SKM-1 (cell line): ENCODE data around the gene ING4.

ENCODE experiments used
- DNase-seq: peaks from one replicate; lab custom pipeline; 2025; ENCODE audit not compliant: unreplicated experiment; lab: John Stamatoyannopoulos, UW

Gene ING4

GRCh38 chr12:6688543-6688998, 25.7 kb upstream of the ING4 start:
- peak; percentile 12 for DNase-seq

DNA sequence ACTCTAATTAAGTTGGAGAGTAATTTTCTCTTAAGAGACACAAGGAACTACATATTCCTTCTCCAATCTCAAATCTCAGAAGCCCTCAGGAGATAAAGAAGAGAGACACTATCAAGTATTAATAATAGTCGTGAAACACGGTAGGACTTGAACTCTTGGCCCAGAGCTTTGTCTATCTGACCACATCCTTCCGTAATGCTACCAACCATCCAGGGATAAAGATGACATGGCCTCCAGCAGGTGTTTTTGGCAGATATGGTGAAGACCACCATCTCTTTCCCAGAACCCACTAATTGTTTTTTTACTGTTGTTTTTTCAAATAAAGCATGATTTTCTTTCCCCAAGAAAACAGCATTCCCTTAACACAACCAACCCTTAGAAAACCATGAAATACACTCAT, 22.9 kb upstream of the ING4 start:
- no peak for DNase-seq

DNA sequence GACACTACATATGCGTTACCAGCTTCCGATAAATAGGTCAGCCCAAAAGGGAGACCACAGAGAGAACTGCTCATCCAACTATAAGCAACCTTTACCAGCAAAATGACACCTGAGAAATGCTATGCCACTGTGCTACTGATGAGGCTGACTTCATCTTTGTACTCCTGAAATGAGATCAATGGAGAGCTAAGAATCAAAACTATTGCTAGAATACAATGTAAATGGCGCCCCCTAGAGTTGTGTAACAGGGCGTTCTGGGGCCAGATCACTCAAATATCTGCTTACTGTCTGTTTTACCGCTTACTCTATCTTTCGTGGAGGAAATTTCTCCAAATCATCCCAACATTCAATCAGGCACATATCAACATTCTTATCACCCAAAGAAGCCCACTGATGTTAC, 21.7 kb upstream of the ING4 start:
- no peak for DNase-seq

- no peak for DNase-seq
Observed at GRCh38 chr12:6676962-6677361, 14.0 kb upstream of the ING4 start.

DNA sequence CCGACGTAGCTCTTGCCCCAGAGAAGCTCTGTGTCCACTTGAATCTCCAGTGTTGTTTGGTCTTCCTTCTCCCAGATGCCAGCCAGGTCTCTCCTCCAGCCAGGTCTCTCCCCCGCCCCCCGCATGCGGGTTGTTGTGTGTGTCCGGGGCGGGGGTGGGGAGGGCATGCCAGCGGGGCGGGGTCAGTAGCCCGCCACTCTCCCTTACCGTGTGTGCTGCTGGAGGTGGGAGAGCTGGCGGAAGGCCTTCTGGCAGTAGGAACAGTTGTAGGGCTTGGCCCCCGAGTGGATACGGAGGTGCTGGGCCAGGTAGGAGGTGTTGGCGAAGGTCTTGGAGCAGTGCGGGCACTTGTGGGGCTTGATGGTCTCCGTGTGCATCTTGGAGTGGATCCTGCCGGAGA, 9.2 kb upstream of the ING4 start:
- DNase-seq, result no peak

- DNase-seq, result no peak
Observed at GRCh38 chr12:6667559-6668210, 4.8 kb upstream of the ING4 start.

DNA sequence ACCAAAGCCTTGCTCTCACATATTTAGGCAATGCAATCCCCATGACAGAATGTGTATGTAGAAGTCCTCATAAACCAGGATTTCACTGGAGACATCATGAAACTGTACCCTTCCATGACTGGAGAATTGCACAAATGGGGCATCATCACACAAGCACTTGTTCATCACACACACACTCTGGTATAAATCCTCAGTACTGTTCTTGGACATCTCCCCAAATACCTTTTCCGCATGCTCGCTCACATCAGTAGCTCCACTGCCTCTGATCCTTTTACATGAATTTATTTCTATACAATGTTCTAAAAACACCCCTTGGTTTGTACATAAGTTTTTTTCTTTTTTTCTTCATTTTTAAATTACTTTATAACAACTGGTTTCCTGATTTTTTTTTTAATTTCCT, 3.3 kb upstream of the ING4 start:
- DNase-seq, result no peak

- DNase-seq, result no peak
Observed at GRCh38 chr12:6664902-6665301, 2.0 kb upstream of the ING4 start.

- DNase-seq, result no peak
Observed at GRCh38 chr12:6662602-6662905, 365 bp downstream of the ING4 start.

DNA sequence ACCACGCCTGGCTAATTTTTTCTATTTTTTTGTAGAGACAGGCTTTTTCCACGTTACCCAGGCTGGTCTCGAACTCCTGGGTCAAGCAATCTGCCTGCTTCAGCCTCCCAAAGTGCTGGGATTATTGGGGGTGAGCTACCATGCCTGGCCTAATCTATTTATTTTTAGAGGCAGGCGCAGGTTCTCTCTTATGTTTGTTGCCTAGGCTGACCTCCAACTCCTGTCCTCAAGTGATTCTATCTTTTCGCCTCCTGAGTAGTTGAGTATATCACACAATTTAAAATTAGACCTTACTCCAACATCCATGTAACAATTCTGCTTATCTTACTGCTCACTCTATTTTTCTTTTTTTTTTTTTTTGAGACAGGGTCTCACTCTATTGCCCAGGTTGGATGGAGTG, 8.9 kb downstream of the ING4 start:
- no peak for DNase-seq

DNA sequence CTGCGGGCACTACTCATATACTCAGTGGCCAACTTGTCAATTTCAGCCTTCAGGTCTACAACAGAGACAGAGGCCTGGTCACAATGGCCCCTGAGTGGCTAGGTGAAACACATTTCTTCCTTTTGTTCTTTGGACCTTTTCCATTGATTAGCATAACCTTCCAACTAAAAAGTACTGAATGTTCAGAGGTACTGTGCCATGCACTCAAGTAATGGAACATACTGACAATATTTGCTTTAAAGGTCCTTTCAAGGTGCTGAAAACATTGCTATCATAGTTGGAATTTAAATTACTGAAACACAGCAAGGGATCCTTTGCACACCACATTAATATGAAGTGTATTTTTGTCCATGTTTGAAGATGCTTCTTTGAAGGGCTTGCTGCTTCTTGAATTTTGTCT, 9.6 kb downstream of the ING4 start:
- DNase-seq, result no peak

GRCh38 chr12:6652391-6652790, 10.5 kb downstream of the ING4 start:
- no peak for DNase-seq

DNA sequence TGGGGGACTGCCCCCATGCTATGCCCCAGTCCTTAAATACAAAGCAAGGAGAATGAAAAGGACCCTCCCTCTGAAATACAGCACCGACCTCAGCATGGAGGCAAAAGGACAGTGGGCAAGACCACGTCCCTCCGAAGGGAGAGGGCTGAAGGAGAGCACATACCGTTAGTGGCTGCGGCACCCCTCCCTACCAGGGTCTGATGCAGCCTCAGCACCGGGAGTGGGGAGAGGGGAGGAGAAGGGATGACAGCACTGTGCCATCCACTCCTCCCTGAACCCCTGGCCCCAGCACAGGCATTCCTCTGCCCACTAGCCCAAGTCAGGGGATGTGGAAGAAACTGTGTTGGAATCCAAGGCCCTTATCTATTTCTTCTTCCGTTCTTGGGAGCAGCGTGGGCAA, 12.1 kb downstream of the ING4 start:
- DNase-seq, result no peak

GRCh38 chr12:6647083-6647604, 15.8 kb downstream of the ING4 start, which contains the start of gene ACRBP:
Gene ACRBP, minus strand, starts transcription at chr12:6647432. Its CDS starts 66 bp downstream, at chr12:6647366.
- DNase-seq, result no peak

- DNase-seq, result no peak
Observed at GRCh38 chr12:6646276-6647082, 16.4 kb downstream of the ING4 start.

- no peak for DNase-seq
Observed at GRCh38 chr12:6644903-6645302, 18.0 kb downstream of the ING4 start.

DNA sequence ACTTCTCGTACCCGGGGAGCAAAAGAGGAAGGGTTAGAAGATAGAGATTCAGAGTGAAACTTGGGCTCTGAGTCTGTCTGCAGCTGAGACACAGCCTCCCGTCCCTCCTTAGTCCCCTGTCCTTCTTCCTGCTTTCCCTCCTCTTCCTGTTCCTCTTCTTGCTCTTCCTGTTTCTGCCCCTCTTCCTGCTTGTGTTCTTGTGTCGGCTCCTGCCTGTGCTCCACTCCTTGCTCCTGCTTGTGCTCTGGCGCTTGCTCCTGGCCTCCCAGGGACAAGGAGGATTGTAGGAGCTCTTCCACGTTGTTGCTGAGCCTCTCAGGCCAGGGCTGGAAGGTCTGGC, 18.7 kb downstream of the ING4 start:
- peak; percentile 55 for DNase-seq

DNA sequence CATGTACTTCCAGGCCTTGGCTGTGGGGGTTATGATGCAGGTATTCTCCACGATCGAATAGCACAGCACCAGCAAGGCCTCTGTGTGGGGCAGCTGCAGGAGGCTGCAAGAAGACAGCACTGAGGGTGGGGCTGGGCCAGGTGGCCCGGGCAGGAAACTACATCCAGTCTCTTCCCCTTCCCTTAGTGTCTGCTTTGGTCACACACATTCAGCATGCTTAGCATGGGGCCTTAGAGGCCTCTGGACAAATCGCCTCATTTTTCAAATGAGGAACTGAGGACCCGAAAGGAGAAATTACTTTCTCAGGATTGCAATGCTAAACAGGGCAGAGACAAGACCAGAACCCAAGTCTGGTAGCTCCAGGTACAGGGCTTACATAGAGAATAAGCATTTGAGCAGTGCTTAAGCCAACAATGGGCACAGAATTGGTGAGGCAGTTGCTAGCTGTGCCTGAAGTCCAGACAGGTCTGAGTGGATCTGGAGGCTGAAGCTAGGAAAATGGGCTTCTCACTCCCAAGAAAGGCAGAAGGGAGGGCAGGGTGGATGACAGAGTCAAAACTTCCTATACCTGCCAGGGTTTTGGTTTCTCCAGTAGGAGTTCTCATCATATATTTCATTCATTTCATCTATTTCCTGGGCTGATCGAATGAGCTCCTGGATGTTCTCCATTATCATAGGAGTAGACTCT, 19.2 kb downstream of the ING4 start:
- DNase-seq, result peak; percentile 28

GRCh38 chr12:6641131-6641530, 21.8 kb downstream of the ING4 start:
- no peak for DNase-seq

DNA sequence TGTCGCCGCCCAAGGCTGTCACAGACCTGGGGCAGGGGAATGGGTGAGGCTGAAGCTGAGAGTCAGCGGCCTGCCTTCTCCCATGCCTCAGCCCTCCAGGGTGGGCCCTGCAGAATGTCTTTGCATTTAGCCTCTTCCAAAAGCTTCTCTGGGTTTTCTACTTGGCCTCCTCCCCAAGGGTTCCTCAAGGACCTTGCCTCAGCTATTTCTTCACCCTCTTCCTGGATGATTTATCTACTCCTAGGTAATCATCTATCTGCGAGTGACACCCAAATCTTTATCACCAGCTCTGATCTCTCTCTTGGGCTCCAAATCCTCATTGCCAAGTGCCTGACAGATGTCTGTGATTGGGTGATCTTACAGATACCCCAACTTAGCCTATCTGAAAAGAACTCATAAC, 22.4 kb downstream of the ING4 start:
- no peak for DNase-seq

- DNase-seq, result no peak
Observed at GRCh38 chr12:6639151-6639801, 23.6 kb downstream of the ING4 start.

DNA sequence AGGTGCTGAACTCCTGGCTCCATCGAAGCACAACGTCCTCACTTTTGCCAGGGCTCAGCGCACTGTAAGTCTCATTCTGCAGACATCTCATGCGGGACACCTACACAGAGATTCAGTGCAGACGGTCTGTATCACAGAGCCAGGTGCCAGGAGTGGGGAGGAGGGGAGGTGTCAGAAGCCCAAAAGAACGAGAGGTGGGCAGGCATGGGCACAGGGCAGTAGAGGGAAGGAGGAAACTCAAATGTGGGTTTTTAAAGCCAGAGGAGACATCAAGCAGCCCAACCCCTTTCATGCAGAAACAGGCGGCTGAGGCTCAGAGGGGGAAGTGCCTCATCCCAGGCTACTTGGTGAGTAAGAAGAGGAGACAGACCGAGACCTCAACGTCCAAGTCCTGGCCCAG, 24.6 kb downstream of the ING4 start:
- no peak for DNase-seq
